ENCODE results near the gene METTL23.
A peak's percentile ranks its signal among the peaks of the same experiment; 100 is the strongest.
"Not testable (repeated sequence)": the region's sequence is repeated elsewhere in the genome, so short reads cannot be mapped to it uniquely, and the experiment has no call there.

METTL23 gene

GRCh38 chr17:76736349-76737081 is 9.9 kb downstream of the METTL23 start:
- DNase-seq, result peak; percentile 55

GRCh38 chr17:76737082-76737675 is 10.5 kb downstream of the METTL23 start, which contains the start of gene SRSF2:
Gene SRSF2, minus strand, starts transcription at chr17:76737331. Its CDS starts 171 bp downstream, at chr17:76737160.
- DNase-seq, result peak; percentile 99

DNA sequence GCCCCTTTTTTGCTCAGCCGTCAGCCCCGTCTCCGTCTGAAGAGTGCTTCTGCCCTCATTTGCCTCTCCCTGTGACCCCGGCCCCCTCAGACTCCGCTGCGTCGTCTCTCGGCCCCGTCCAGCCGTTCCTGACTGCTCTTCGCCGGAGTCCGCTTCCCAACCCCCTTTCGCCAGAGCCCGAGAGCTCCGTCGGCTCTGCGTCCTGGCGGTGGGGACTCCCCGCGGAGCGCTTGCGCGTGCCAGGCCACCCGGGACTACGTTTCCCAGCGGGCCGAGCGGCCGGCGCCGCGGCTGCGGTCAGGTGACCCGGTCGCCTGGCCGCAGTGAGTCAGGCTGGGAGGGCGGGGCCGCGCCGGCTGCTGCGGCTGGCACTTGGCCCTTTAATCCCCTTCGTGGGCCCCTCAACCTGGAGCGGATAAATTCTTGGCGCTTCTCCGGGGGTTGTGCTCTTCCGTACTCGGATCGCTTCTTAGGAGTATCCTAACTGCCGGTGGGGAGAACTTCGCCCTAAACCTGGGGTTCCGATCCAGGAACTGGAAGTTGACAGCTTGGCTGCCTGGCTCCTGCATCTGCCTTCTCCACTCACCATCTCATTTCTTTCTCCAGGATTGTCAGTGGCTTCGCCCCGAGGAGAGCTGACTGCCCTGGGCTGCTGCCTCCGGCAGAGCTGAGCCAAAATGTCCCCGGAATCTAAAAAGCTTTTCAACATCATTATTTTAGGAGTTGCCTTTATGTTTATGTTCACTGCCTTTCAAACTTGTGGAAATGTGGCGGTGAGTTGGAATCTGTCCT is 11.2 kb downstream of the METTL23 start, which contains the start of gene MFSD11:
Gene MFSD11 (plus strand): TSS at position 444 of the 792 bp plus-strand sequence. CDS start 234 bp downstream, at position 678.
- peak; percentile 96 for DNase-seq

- no peak for DNase-seq
Observed at GRCh38 chr17:76738468-76738850, 11.8 kb downstream of the METTL23 start.

GRCh38 chr17:76739568-76740115 is 13.0 kb downstream of the METTL23 start:
- DNase-seq, result not testable (repeated sequence)

DNA sequence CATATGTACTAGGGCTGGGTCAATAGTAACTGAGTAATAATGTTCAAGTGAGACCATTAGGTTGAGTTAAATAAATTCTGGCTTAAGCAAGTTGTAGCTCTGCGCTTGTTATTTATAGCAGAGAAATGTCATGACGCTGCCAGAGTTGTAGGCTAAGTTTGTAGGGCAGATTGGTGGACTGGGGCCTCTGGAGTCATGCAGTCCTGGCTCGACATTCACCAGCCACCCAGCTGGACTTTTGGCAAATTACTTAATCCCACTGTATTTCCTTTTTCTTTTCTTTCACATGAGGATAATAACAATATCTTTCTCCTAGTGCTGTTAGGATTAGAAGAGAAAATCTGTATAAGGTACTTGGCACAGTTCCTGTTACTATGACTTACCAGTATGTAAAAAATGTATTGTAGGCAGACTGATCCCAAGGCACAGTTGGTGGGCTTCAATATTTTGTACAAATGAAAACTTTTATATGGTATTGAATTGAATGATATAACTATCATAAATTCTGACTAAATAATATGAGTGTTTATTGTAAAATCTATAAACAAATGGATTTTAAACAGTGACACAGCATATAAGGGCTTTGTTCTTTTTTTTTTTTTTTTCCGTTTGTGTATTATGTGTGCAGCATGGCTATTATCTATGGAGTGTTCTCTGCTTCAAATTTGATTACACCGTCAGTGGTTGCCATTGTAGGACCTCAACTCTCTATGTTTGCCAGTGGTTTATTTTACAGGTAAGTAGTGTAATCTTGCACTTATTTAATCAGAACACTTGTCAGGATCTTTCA is 13.9 kb downstream of the METTL23 start:
- no peak for DNase-seq

- no peak for DNase-seq
Observed at GRCh38 chr17:76742958-76743357, 16.3 kb downstream of the METTL23 start.

DNA sequence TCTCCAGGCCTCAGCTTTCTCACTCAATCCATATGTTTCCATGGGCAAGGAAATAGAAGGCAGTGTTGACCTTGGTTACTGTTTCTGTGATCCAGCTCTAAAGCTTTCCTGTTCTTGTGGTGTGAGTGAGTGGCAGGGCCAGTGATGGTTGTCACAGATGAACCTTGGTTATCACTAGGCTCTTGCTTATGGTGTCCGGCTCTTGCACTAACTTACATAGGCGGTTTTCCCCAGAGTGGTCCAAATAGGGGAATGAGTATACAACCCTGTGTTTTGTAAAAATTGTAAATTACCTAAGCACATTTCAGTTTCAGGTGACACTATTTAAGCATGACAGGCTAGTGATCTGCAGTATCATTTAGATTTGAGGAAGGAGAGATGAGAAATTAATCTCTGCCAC is 18.1 kb downstream of the METTL23 start:
- no peak for DNase-seq

- not testable (repeated sequence) for DNase-seq
Observed at GRCh38 chr17:76745785-76746184, 19.1 kb downstream of the METTL23 start.

- no peak for DNase-seq
Observed at GRCh38 chr17:76747716-76748363, 21.2 kb downstream of the METTL23 start.

GRCh38 chr17:76748657-76749056 is 22.0 kb downstream of the METTL23 start:
- no peak for DNase-seq

DNA sequence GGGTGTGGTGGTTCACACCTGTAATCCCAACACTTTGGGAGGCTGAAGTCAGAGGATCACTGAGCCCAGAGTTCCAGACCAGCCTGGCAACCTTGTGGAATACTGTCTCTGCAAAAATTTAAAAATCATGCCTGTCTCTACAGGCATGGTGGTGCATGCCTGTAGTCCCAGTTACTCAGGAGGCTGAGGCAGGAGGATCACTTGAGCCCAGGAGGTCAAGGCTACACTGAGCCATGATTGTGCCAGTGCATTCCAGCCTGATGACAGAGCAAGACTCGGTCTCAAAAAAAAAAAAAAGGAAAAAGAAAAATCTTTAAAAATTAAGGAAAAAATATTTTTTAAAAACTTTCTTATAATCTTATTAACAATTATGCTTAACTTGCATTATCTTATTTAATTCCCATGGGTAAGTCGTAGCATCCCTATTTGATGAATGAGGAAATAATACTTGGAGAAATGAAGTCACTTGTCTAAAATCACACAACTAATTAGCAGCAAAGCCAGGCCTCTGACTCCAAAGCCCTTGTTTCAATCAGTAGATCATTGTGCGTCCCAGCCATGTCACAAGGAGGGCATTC is 24.9 kb downstream of the METTL23 start:
- no peak for DNase-seq

DNA sequence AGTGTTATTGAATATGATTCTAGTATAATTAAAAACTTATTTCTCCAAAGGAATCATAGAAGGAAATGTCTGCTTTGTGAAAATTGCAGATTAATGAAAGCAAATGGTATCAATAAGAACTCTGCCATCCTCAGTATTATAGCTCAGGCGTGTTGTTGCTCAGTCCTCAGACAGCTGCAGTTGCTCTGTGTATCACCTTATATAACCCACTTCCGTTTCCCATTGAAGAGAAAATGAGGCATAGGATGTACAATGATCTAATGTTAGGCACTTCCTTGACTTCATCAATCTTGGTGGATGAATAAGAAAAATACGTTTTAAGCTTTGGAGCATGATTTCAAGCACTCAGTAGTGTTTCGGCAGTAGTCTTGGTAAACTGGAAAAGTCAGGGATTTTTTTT is 25.4 kb downstream of the METTL23 start:
- DNase-seq, result no peak

- no peak for DNase-seq
Observed at GRCh38 chr17:76753061-76753961, 26.7 kb downstream of the METTL23 start.

DNA sequence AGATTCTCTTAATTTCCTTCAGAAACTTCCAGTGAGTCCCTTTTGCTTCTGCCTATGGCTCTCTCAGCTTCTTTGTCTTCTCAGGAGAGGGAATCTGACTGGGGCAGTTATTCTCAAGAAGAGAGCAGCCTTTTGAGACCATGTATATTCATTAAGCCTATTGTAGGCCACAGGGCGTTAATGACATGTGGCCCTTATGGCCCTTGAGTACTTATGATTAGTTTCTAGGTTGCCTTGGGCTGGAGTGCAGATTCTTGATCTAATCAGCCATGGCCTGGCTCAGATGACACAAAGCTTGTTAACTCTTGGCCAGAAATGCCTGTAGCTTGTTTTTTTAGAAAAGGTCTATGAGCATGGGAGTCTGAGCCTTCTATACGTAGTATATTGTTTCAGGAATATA is 28.6 kb downstream of the METTL23 start:
- no peak for DNase-seq

DNA sequence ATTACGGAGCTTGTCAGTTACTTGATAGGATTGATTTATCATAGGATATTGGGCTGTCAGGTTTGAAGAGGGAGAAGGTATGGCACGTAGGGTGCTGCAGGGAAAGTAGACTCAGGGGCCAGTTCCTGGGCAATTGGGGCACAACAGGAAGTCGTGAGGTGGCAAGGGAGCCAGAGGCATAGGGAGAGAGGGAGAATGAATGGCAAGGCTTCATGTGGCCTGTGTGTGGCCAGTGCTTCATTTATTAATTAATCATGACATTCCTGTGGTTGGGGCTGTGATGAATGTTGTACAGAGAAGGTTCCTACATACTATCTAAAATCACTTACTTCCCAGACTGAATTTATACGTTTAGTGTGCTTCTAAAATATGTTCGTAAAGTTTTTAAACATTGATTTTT is 30.6 kb downstream of the METTL23 start:
- DNase-seq, result peak; percentile 21

GRCh38 chr17:76758570-76758969 is 31.9 kb downstream of the METTL23 start:
- no peak for DNase-seq

DNA sequence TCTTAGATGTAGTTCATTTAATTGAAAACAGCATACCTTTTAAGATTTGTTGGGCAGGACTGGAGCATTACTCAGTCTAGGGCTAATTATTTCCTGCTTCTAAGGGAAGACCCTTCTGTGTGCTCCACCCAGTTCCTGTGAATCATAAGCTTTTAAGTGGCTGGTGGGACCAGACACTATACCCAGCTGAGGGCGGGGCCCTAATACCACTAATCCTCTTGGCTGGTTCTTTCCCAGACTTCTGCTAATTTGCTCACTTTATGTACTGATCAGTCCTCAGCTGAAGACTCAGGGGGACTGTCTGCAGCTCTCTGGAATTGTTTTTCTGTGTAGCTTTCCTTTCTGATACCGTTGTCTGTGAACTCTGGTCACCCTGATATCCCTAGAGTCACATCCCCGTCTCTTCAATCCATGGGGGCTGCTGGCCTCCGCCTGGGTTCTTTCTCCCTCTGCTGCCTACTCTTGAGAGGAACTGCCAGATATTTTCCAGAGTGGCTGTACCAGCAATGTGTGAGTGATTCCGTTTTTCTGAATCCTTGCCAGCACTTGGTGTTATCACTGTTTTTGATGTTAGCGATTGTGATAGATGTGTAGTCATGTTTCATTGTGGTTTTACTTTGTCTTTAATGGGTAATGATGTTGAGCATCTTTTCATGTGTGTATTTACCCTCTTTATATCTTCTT is 46.3 kb downstream of the METTL23 start:
- DNase-seq, result peak; percentile 93

DNA sequence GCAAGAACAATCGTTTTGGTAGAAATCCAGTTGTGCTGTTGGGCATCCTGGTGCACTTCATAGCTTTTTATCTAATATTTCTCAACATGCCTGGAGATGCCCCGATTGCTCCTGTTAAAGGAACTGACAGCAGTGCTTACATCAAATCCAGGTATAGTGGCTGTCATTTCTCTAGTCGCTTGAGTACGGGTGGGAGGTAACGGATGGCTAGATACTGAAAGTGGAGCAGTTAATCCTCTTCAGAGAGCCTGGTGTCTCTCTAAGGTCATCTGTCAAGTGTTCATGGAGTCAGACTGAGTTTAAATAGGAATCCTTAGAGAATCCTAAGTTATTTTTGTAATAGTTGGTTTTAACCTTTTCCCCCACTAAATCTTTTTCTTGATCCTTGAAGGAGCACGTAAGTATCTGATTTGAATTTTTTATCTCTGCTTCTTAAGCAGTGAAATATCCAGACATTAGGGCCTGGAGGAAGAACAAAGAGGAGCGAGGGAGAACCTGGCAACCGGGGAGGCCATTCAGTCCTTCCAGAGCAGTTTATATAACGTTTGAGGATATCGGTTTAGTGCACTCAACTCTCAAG is 48.5 kb downstream of the METTL23 start:
- DNase-seq, result no peak
